Neural cell (in vitro differentiated cells): ENCODE data around the gene CRTC3. TPM values are rescaled to one million over a fixed set of nuclear protein-coding genes. Genes with fewer than 3 reads are reported as not detected.

Source experiments
- H2AFZ ChIP-seq: fragments of 200-600, 300-800 bp; sonication (generic), shearing (Covaris generic); 2 replicates; pipeline ENCODE4 v1.6.0; 2014; ENCODE audit warnings: low read depth, mild to moderate bottlenecking, antibody characterized with exemption, low read length, moderate library complexity
- H3F3A ChIP-seq: fragments of 200-600 bp; shearing (Covaris generic); 2 replicates; pipeline ENCODE4 v1.6.1; 2016; ENCODE audit warnings: mild to moderate bottlenecking, moderate library complexity, mixed read lengths, antibody characterized with exemption, low read length; ENCODE audit not compliant: insufficient read depth, poor library complexity, severe bottlenecking
- H3K27ac ChIP-seq: fragments of 200-600, 300-800 bp; sonication (generic), shearing (Covaris generic); 2 replicates; pipeline ENCODE4 v1.5.1; 2014; ENCODE audit warnings: mild to moderate bottlenecking, low read length, moderate library complexity
- H3K27me3 ChIP-seq: fragments of 300-800, 200-600 bp; sonication (generic), shearing (Covaris generic); 2 replicates; pipeline ENCODE4 v1.6.0; 2014; ENCODE audit warnings: mild to moderate bottlenecking, low read depth, low read length, moderate library complexity; ENCODE audit not compliant: insufficient read depth
- H3K36me3 ChIP-seq: fragments of 300-800, 200-600 bp; sonication (generic), shearing (Covaris generic); 2 replicates; pipeline ENCODE4 v1.5.1; 2014; ENCODE audit warnings: mild to moderate bottlenecking, antibody characterized with exemption, low read length, moderate library complexity; ENCODE audit not compliant: insufficient read depth
- H3K4me2 ChIP-seq: fragments of 300-800, 200-600 bp; sonication (generic), shearing (Covaris generic); 2 replicates; pipeline ENCODE4 v1.6.0; 2014; ENCODE audit warnings: mild to moderate bottlenecking, low read length
- H3K4me3 ChIP-seq: fragments of 300-800, 200-600 bp; sonication (generic), shearing (Covaris generic); 2 replicates; pipeline ENCODE4 v1.5.1; 2014; ENCODE audit warnings: mild to moderate bottlenecking, low read length, moderate library complexity
- H3K79me2 ChIP-seq: fragments of 200-600 bp; shearing (Covaris generic); replicated peaks from 2 replicates; pipeline ENCODE4 v1.6.0; 2014; ENCODE audit warnings: mild to moderate bottlenecking, low read length, moderate library complexity; ENCODE audit not compliant: insufficient read depth
- H3K9ac ChIP-seq: fragments of 300-800, 200-600 bp; sonication (generic), shearing (Covaris generic); 2 replicates; pipeline ENCODE4 v1.6.1; 2016; ENCODE audit warnings: mild to moderate bottlenecking, low read length, mixed read lengths
- H3K9me2 ChIP-seq: fragments of 200-600 bp; shearing (Covaris generic); 2 replicates; pipeline ENCODE4 v1.6.1; 2016; ENCODE audit warnings: mild to moderate bottlenecking, low read length, mixed read lengths; ENCODE audit not compliant: insufficient read depth
- H3K9me3 ChIP-seq: fragments of 200-600, 300-800 bp; sonication (generic), shearing (Covaris generic); 2 replicates; pipeline ENCODE4 v1.6.1; 2016; ENCODE audit warnings: mild to moderate bottlenecking, mixed run types, low read length, moderate library complexity, mixed read lengths
- H4K20me1 ChIP-seq: fragments of 200-600 bp; shearing (Covaris generic); 2 replicates; pipeline ENCODE4 v1.6.1; 2016; ENCODE audit warnings: mild to moderate bottlenecking, mixed run types; ENCODE audit not compliant: insufficient read depth
- EP300 ChIP-seq: fragments of 450-650 bp; conservative IDR thresholded peaks from 2 replicates; pipeline ENCODE4 v1.6.1; 2014; ENCODE audit warnings: antibody characterized with exemption, mild to moderate bottlenecking, moderate library complexity; ENCODE audit not compliant: poor library complexity, severe bottlenecking
- EZH2 ChIP-seq: fragments of 200-600, 300-800 bp; shearing (Covaris generic), sonication (generic); IDR thresholded peaks from 2 replicates; pipeline ENCODE4 v1.6.1; 2014; ENCODE audit warnings: antibody characterized with exemption, low read length, borderline replicate concordance, mild to moderate bottlenecking; ENCODE audit not compliant: insufficient read depth, poor library complexity, severe bottlenecking
- MXI1 ChIP-seq: fragments of 450-650 bp; conservative IDR thresholded peaks from 2 replicates; pipeline ENCODE4 v1.6.1; 2014; ENCODE audit warnings: antibody characterized with exemption, mild to moderate bottlenecking; ENCODE audit not compliant: poor library complexity, severe bottlenecking
- POLR2AphosphoS5 ChIP-seq: IDR thresholded peaks from 2 replicates; pipeline ENCODE4 v1.6.1; 2012
- RAD21 ChIP-seq: fragments of 450-650 bp; conservative IDR thresholded peaks from 2 replicates; pipeline ENCODE4 v1.6.1; 2014; ENCODE audit warnings: antibody characterized with exemption, mild to moderate bottlenecking, moderate library complexity
- REST ChIP-seq: IDR thresholded peaks from 2 replicates; pipeline ENCODE4 v1.6.1; 2012; ENCODE audit warnings: borderline replicate concordance
- SMC3 ChIP-seq: fragments of 450-650 bp; conservative IDR thresholded peaks from 2 replicates; pipeline ENCODE4 v1.6.1; 2014; ENCODE audit warnings: antibody characterized with exemption, mild to moderate bottlenecking, moderate library complexity; ENCODE audit not compliant: poor library complexity
- TAF1 ChIP-seq: IDR thresholded peaks from 2 replicates; pipeline ENCODE4 v1.6.1; 2012; ENCODE audit warnings: low read depth
- polyA plus RNA-seq: library from polyadenylated mRNA; depleted of rRNA; stranded (reverse); fragments of >200 nt; gene quantifications from 2 replicates; pipeline ENCODE4 v1.2.3, GENCODE V29; 2014
- TF ChIP-seq, protein P1 (sequence below): fragments of 450-650 bp; IDR thresholded peaks from 2 replicates; pipeline ENCODE4 v1.5.1; 2014; ENCODE audit warnings: antibody characterized with exemption, mild to moderate bottlenecking, moderate library complexity; ENCODE audit not compliant: poor library complexity, severe bottlenecking

Gene CRTC3
- polyA plus RNA-seq, 1 donor from 2014 or later: 5.5 TPM

- no peak overlapping the region for H3K4me3 ChIP-seq
- H3K9me3 ChIP-seq: no peaks in the 10 kb centered on the region
- no peaks in the 10 kb centered on the region for H3K27me3 ChIP-seq
- no peak overlapping the region for H3K27ac ChIP-seq
- H3K36me3 ChIP-seq: peaks cover 4% of the 10 kb centered on the region
- no peak overlapping the region for H3K4me2 ChIP-seq
- H4K20me1 ChIP-seq: no peaks in the 10 kb centered on the region
- TF ChIP-seq EZH2: no peak
- no peak for TF ChIP-seq POLR2AphosphoS5
- no peak for TF ChIP-seq SMC3
- TF ChIP-seq, protein P1, sequence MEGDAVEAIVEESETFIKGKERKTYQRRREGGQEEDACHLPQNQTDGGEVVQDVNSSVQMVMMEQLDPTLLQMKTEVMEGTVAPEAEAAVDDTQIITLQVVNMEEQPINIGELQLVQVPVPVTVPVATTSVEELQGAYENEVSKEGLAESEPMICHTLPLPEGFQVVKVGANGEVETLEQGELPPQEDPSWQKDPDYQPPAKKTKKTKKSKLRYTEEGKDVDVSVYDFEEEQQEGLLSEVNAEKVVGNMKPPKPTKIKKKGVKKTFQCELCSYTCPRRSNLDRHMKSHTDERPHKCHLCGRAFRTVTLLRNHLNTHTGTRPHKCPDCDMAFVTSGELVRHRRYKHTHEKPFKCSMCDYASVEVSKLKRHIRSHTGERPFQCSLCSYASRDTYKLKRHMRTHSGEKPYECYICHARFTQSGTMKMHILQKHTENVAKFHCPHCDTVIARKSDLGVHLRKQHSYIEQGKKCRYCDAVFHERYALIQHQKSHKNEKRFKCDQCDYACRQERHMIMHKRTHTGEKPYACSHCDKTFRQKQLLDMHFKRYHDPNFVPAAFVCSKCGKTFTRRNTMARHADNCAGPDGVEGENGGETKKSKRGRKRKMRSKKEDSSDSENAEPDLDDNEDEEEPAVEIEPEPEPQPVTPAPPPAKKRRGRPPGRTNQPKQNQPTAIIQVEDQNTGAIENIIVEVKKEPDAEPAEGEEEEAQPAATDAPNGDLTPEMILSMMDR: no peak
- TF ChIP-seq TAF1: no peak
- TF ChIP-seq EP300: no peak
- no peak for TF ChIP-seq REST
- no peak for TF ChIP-seq RAD21
- TF ChIP-seq MXI1: no peak
- no peaks in the 10 kb centered on the region for H3F3A ChIP-seq
- H3K9ac ChIP-seq: no peak overlapping the region
- no peak overlapping the region for H2AFZ ChIP-seq
- H3K9me2 ChIP-seq: no peaks in the 10 kb centered on the region
- H3K79me2 ChIP-seq: no peaks in the 10 kb centered on the region
Observed at GRCh38 chr15:90637693-90638092, 108.0 kb downstream of the CRTC3 start.

DNA sequence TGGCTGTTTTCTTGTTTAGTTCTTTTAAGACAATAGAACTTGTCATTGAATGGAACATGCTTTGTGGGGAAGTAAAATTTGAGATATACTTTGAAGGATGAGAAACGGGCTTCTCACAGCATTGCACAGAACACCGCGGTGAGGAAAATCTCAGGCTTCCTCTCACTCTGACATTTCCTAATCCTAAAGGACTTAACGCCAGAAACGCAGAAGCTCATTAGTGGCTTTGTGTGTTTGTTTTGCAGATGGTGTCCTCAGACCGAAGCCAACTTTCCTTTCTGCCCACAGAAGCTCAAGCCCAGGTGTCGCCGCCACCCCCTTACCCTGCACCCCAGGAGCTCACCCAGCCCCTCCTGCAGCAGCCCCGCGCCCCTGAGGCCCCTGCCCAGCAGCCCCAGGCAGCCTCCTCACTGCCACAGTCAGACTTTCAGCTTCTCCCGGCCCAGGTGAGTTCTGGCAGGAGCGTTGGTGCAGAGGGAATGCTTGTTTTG lies 108.5 kb downstream of the CRTC3 start:
- H3K79me2 ChIP-seq: no peaks in the 10 kb centered on the region
- peaks cover 7% of the 10 kb centered on the region for H3K36me3 ChIP-seq
- H3K27ac ChIP-seq: no peak overlapping the region
- H2AFZ ChIP-seq: no peak overlapping the region
- H3K4me3 ChIP-seq: no peak overlapping the region
- no peaks in the 10 kb centered on the region for H3F3A ChIP-seq
- H3K27me3 ChIP-seq: no peaks in the 10 kb centered on the region
- TF ChIP-seq, protein P1: no peak
- TF ChIP-seq SMC3 (no peak), EP300 (no peak), RAD21 (no peak), REST (no peak), MXI1 (no peak), TAF1 (no peak), POLR2AphosphoS5 (no peak), EZH2 (no peak)
- H3K9me2 ChIP-seq: no peaks in the 10 kb centered on the region
- H3K9me3 ChIP-seq: no peaks in the 10 kb centered on the region
- no peak overlapping the region for H3K4me2 ChIP-seq
- no peaks in the 10 kb centered on the region for H4K20me1 ChIP-seq
- no peak overlapping the region for H3K9ac ChIP-seq
